Measurements from ENCODE around the gene IL27RA. TPM values are rescaled to one million over a fixed set of nuclear protein-coding genes. Genes with fewer than 3 reads are reported as not detected.

IL27RA gene
- total RNA-seq, 1 donor from 2014 or later, result not detected

DNA sequence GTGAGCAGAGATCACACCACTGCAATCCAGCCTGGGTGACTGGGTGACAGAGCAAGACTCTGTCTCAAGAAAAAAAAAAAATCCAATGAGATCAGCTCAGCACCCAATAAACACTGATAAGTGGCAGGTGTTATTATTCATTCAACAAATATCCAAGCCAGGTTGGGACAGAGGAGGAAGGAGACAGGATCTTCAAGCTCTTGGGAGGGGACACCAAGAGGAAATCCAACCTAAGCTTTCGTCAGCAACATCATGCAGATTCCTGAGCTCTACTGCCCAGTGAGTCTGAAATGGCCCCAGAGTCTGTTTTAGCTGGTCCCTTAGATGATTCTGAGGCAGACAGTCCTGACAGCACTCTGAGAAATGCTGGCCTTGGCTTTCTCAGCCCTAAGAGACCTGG lies 33.1 kb upstream of the IL27RA start:
- TF ChIP-seq, protein P1, sequence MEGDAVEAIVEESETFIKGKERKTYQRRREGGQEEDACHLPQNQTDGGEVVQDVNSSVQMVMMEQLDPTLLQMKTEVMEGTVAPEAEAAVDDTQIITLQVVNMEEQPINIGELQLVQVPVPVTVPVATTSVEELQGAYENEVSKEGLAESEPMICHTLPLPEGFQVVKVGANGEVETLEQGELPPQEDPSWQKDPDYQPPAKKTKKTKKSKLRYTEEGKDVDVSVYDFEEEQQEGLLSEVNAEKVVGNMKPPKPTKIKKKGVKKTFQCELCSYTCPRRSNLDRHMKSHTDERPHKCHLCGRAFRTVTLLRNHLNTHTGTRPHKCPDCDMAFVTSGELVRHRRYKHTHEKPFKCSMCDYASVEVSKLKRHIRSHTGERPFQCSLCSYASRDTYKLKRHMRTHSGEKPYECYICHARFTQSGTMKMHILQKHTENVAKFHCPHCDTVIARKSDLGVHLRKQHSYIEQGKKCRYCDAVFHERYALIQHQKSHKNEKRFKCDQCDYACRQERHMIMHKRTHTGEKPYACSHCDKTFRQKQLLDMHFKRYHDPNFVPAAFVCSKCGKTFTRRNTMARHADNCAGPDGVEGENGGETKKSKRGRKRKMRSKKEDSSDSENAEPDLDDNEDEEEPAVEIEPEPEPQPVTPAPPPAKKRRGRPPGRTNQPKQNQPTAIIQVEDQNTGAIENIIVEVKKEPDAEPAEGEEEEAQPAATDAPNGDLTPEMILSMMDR (IDR thresholded peaks at IDR 0.05; ENCODE audit: partially characterized antibody, unreplicated experiment), result no peak
- H3K4me3 Mint-ChIP-seq (ENCODE audit: unreplicated experiment), result no peak overlapping the region
- DNase-seq, result no peak
- peaks cover 8% of the 10 kb centered on the region for H3K36me3 Mint-ChIP-seq (ENCODE audit: unreplicated experiment)
- no peak overlapping the region for H3K27ac Mint-ChIP-seq (ENCODE audit: unreplicated experiment)
- peaks cover 4% of the 10 kb centered on the region for H3K9me3 Mint-ChIP-seq (ENCODE audit: unreplicated experiment)
- H3K27me3 Mint-ChIP-seq (ENCODE audit: unreplicated experiment), result no peaks in the 10 kb centered on the region
- no peaks in the 10 kb centered on the region for H3K4me1 Mint-ChIP-seq (ENCODE audit: low read depth, unreplicated experiment)

DNA sequence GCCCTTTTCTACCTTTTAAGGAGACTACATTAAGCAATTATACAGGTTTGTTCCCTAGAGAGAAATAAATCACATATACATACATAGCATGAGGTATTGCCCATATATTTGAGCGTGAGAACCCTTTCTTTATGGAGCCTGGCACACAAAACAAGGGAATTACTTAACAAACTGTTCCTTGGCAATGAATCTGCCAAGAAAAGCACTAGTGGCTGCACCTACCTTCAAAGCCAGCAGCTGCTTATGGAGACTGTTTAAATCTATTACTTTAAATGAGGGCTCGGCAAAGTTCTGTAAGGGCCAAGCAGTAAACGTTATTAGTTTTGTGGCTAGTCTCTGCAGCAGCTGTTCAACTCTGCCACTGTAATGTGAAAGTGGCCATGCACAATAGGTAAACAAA lies 32.5 kb upstream of the IL27RA start:
- no peak for DNase-seq

DNA sequence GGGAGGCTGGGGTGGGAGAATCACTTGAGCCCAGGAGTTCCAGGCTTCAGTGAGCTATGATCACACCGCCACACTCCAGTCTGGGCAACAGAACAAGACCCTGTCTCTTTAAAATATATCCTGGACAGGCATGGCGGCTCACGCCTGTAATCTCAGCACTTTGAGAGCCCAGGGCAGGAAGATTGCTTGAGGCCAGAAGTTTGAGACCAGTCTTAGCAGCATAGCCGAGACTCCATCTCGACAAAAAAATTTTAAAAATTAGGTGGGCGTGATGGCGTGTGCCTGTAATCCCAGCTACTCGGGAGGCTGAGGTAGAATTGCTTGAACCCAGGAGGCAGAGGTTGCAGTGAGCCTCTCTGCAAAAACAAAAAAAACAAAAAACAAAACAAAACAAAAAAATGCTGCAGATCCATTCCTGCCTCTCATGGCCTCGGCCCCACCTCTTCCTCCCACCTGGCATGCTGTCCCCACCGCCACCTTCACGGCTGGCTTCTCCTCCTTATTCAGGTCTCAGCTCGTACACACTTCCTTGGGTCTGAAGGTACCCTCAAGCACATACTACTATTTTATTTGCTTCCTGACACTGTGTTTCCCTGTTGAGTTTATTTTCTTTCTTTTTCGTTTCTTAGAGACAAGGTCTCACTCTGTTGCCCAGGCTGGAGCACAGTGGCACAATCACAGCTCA lies 30.7 kb upstream of the IL27RA start:
- H3K9me3 Mint-ChIP-seq (ENCODE audit: unreplicated experiment), result peaks cover 5% of the 10 kb centered on the region
- H3K4me3 Mint-ChIP-seq (ENCODE audit: unreplicated experiment), result no peak overlapping the region
- TF ChIP-seq, protein P1 (IDR thresholded peaks at IDR 0.05; ENCODE audit: partially characterized antibody, unreplicated experiment), result no peak
- H3K27me3 Mint-ChIP-seq (ENCODE audit: unreplicated experiment), result no peaks in the 10 kb centered on the region
- no peaks in the 10 kb centered on the region for H3K4me1 Mint-ChIP-seq (ENCODE audit: low read depth, unreplicated experiment)
- DNase-seq, result no peak
- peaks cover 8% of the 10 kb centered on the region for H3K36me3 Mint-ChIP-seq (ENCODE audit: unreplicated experiment)
- no peak overlapping the region for H3K27ac Mint-ChIP-seq (ENCODE audit: unreplicated experiment)

More for the DNA sequence above, 32.5 kb upstream of the IL27RA start:
- no peaks in the 10 kb centered on the region for H3K27me3 Mint-ChIP-seq (ENCODE audit: unreplicated experiment)
- no peak overlapping the region for H3K27ac Mint-ChIP-seq (ENCODE audit: unreplicated experiment)
- H3K4me3 Mint-ChIP-seq (ENCODE audit: unreplicated experiment), result no peak overlapping the region
- peaks cover 4% of the 10 kb centered on the region for H3K9me3 Mint-ChIP-seq (ENCODE audit: unreplicated experiment)
- H3K4me1 Mint-ChIP-seq (ENCODE audit: low read depth, unreplicated experiment), result no peaks in the 10 kb centered on the region
- H3K36me3 Mint-ChIP-seq (ENCODE audit: unreplicated experiment), result peaks cover 8% of the 10 kb centered on the region
- TF ChIP-seq, protein P1 (IDR thresholded peaks at IDR 0.05; ENCODE audit: partially characterized antibody, unreplicated experiment), result no peak

DNA sequence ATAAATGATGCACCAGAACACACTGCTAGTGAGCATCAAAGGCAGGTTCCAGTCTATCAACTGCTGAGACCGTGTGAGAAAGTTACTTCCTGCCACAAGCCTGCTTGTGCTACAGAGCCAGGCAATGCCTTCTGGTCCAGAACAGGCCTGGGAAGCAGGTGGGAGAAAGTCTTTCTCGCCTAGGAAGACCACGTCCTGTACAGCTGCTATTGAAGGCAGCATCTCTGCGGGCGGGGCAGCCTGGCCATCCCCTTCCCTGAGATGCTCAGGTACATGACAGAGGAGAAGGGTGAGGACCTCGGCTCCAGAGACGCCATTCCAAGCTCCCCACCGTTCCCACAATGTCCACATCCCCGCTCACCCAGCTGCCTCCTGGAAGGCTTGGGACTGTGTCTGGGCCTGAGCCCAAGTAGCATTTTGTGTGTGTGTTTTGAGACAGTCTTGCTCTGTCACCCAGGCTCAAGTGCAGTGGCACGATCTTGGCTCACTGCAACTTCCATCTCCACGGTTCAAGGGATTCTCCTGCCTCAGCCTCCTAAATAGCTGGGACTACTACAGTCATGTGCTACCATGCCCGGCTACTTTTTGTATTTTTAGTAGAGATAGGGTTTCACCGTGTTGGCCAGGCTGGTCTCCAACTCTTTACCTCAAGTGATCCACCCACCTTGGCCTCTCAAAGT lies 28.9 kb upstream of the IL27RA start:
- Mint-ChIP-seq H3K9me3 (ENCODE audit: unreplicated experiment) (peaks cover 13% of the 10 kb centered on the region), H3K4me3 (ENCODE audit: unreplicated experiment) (no peak overlapping the region), H3K27ac (ENCODE audit: unreplicated experiment) (no peak overlapping the region), H3K27me3 (ENCODE audit: unreplicated experiment) (peaks cover 8% of the 10 kb centered on the region), H3K36me3 (ENCODE audit: unreplicated experiment) (peaks cover 8% of the 10 kb centered on the region), H3K4me1 (ENCODE audit: low read depth, unreplicated experiment) (no peaks in the 10 kb centered on the region)
- TF ChIP-seq, protein P1 (IDR thresholded peaks at IDR 0.05; ENCODE audit: partially characterized antibody, unreplicated experiment), result no peak
- DNase-seq, result no peak
